ENCODE measurements around the gene SLTM. TPM values are rescaled to one million over a fixed set of nuclear protein-coding genes. Genes with fewer than 3 reads are reported as not detected.
"Not testable (repeated sequence)": the region's sequence is repeated elsewhere in the genome, so short reads cannot be mapped to it uniquely, and the experiment has no call there.

SLTM gene
- polyA plus RNA-seq, 1 donor from 2014 or later, result 124 TPM

DNA sequence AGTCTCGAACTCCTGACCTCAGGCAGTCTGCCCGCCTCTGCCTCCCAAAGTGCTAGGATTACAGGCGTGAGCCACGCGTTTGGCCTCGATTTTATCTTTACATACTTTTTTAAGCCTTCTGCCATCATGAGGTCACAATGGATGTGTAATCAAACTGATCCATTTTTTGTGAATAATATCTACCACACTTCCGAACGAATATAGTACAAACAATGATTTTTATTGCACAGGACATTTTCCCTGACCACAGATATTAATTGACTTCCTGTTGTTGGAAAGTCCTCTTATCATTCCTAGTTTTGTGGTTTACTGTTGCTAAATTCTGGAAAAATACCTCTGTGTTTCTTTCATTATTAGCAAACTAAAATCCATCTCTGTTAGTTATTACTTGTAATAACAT is 93.4 kb downstream of the SLTM start:
- no peak overlapping the region for H3K27ac ChIP-seq (ENCODE audit: low read length)
- no peaks in the 10 kb centered on the region for H3K9me3 ChIP-seq (ENCODE audit: low read length)
- no peaks in the 10 kb centered on the region for H3F3A ChIP-seq (ENCODE audit: insufficient read depth, low read length, poor library complexity, severe bottlenecking)
- H3K36me3 ChIP-seq (ENCODE audit: insufficient read depth, low read length), result no peaks in the 10 kb centered on the region
- H3K27me3 ChIP-seq (ENCODE audit: insufficient read depth, low read depth, low read length), result no peaks in the 10 kb centered on the region
- no peak overlapping the region for H3K4me2 ChIP-seq (ENCODE audit: low read length)
- no peaks in the 10 kb centered on the region for H3K79me2 ChIP-seq (replicated peaks; ENCODE audit: insufficient read depth, low read length)
- H4K20me1 ChIP-seq (ENCODE audit: insufficient read depth), result no peaks in the 10 kb centered on the region
- no peaks in the 10 kb centered on the region for H3K9me2 ChIP-seq (ENCODE audit: insufficient read depth, low read length)
- TF ChIP-seq, protein P1, sequence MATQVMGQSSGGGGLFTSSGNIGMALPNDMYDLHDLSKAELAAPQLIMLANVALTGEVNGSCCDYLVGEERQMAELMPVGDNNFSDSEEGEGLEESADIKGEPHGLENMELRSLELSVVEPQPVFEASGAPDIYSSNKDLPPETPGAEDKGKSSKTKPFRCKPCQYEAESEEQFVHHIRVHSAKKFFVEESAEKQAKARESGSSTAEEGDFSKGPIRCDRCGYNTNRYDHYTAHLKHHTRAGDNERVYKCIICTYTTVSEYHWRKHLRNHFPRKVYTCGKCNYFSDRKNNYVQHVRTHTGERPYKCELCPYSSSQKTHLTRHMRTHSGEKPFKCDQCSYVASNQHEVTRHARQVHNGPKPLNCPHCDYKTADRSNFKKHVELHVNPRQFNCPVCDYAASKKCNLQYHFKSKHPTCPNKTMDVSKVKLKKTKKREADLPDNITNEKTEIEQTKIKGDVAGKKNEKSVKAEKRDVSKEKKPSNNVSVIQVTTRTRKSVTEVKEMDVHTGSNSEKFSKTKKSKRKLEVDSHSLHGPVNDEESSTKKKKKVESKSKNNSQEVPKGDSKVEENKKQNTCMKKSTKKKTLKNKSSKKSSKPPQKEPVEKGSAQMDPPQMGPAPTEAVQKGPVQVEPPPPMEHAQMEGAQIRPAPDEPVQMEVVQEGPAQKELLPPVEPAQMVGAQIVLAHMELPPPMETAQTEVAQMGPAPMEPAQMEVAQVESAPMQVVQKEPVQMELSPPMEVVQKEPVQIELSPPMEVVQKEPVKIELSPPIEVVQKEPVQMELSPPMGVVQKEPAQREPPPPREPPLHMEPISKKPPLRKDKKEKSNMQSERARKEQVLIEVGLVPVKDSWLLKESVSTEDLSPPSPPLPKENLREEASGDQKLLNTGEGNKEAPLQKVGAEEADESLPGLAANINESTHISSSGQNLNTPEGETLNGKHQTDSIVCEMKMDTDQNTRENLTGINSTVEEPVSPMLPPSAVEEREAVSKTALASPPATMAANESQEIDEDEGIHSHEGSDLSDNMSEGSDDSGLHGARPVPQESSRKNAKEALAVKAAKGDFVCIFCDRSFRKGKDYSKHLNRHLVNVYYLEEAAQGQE (IDR thresholded peaks at IDR 0.05; ENCODE audit: borderline replicate concordance), result no peak
- TF ChIP-seq SMC3 (conservative IDR thresholded peaks at IDR 0.05; ENCODE audit: poor library complexity) (no peak), EP300 (conservative IDR thresholded peaks at IDR 0.05; ENCODE audit: poor library complexity, severe bottlenecking) (no peak), RAD21 (conservative IDR thresholded peaks at IDR 0.05) (no peak), TAF1 (IDR thresholded peaks at IDR 0.05; ENCODE audit: low read depth) (no peak), POLR2AphosphoS5 (IDR thresholded peaks at IDR 0.05) (no peak), MXI1 (conservative IDR thresholded peaks at IDR 0.05; ENCODE audit: poor library complexity, severe bottlenecking) (no peak), EZH2 (IDR thresholded peaks at IDR 0.05; ENCODE audit: borderline replicate concordance, insufficient read depth, low read length, poor library complexity, severe bottlenecking) (no peak)
- TF ChIP-seq, protein P2, sequence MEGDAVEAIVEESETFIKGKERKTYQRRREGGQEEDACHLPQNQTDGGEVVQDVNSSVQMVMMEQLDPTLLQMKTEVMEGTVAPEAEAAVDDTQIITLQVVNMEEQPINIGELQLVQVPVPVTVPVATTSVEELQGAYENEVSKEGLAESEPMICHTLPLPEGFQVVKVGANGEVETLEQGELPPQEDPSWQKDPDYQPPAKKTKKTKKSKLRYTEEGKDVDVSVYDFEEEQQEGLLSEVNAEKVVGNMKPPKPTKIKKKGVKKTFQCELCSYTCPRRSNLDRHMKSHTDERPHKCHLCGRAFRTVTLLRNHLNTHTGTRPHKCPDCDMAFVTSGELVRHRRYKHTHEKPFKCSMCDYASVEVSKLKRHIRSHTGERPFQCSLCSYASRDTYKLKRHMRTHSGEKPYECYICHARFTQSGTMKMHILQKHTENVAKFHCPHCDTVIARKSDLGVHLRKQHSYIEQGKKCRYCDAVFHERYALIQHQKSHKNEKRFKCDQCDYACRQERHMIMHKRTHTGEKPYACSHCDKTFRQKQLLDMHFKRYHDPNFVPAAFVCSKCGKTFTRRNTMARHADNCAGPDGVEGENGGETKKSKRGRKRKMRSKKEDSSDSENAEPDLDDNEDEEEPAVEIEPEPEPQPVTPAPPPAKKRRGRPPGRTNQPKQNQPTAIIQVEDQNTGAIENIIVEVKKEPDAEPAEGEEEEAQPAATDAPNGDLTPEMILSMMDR (IDR thresholded peaks at IDR 0.05; ENCODE audit: poor library complexity, severe bottlenecking), result no peak
- no peak overlapping the region for H3K4me3 ChIP-seq (ENCODE audit: low read length)
- H2AFZ ChIP-seq (ENCODE audit: low read depth, low read length), result no peak overlapping the region
- H3K9ac ChIP-seq (ENCODE audit: low read length), result no peak overlapping the region

DNA sequence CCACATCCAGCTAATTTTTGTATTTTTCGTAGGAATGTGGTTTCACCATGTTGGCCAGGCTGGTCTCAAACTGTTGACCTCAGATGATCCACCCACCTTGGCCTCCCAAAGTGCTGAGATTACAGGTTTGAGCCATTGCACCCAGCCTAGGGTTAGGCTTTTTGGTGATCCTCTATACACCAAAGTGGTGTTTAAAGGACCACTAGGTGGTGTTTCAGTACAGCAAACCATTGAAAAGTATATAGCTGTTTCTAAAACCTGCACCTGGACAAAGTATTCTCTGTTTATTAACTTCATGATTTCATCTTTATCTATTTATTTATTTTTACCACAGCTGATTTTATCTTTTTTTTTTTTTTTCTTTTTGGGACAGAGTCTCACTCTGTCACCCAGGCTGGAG is 94.0 kb downstream of the SLTM start:
- no peaks in the 10 kb centered on the region for H3F3A ChIP-seq (ENCODE audit: insufficient read depth, low read length, poor library complexity, severe bottlenecking)
- no peaks in the 10 kb centered on the region for H3K9me3 ChIP-seq (ENCODE audit: low read length)
- H3K9ac ChIP-seq (ENCODE audit: low read length), result no peak overlapping the region
- H3K4me2 ChIP-seq (ENCODE audit: low read length), result no peak overlapping the region
- no peak overlapping the region for H3K4me3 ChIP-seq (ENCODE audit: low read length)
- no peaks in the 10 kb centered on the region for H3K27me3 ChIP-seq (ENCODE audit: insufficient read depth, low read depth, low read length)
- no peaks in the 10 kb centered on the region for H3K79me2 ChIP-seq (replicated peaks; ENCODE audit: insufficient read depth, low read length)
- no peaks in the 10 kb centered on the region for H4K20me1 ChIP-seq (ENCODE audit: insufficient read depth)
- H3K27ac ChIP-seq (ENCODE audit: low read length), result no peak overlapping the region
- no peaks in the 10 kb centered on the region for H3K9me2 ChIP-seq (ENCODE audit: insufficient read depth, low read length)
- no peaks in the 10 kb centered on the region for H3K36me3 ChIP-seq (ENCODE audit: insufficient read depth, low read length)
- H2AFZ ChIP-seq (ENCODE audit: low read depth, low read length), result no peak overlapping the region
- TF ChIP-seq, protein P2 (IDR thresholded peaks at IDR 0.05; ENCODE audit: poor library complexity, severe bottlenecking), result no peak

DNA sequence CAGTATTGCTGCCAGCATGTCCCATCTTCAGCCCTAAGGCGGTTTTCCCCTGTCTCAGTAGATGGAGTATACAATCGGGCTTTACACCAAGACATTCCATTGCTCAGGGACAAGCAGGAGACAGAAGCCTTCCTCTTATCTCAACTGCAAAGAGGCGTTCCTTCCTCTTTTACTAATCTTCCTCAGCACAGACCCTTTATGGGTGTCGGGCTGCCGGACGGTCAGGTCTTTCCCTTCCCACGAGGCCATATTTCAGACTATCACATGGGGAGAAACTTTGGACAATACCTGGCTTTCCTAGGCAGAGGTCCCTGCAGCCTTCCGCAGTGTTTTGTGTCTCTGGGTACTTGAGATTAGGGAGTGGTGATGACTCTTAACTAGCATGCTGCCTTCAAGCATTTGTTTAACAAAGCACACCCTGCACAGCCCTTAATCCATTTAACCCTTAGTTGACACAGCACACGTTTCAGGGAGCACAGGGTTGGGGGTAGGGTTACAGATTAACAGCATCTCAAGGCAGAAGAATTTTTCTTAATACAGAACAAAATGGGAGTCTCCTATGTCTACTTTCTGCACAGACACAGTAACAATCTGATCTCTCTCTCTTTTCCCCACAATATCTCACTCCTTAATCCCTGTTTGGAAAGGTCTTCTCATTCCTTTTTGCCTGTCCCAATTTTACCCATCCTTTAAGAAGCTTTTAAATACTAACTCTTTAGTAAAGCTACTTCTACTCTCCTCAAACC is 99.6 kb downstream of the SLTM start:
- not testable (repeated sequence) for H2AFZ ChIP-seq (ENCODE audit: low read depth, low read length); H3K9me2 ChIP-seq (ENCODE audit: insufficient read depth, low read length); H3K79me2 ChIP-seq (replicated peaks; ENCODE audit: insufficient read depth, low read length); H3K9me3 ChIP-seq (ENCODE audit: low read length); H3K4me2 ChIP-seq (ENCODE audit: low read length); H3K36me3 ChIP-seq (ENCODE audit: insufficient read depth, low read length); H3K27ac ChIP-seq (ENCODE audit: low read length); H3K4me3 ChIP-seq (ENCODE audit: low read length); H3K9ac ChIP-seq (ENCODE audit: low read length); H3F3A ChIP-seq (ENCODE audit: insufficient read depth, low read length, poor library complexity, severe bottlenecking); H3K27me3 ChIP-seq (ENCODE audit: insufficient read depth, low read depth, low read length); H4K20me1 ChIP-seq (ENCODE audit: insufficient read depth)
